PC-3 (cell line): ENCODE data around the gene KCNIP2. TPM values are rescaled to one million over a fixed set of nuclear protein-coding genes. Genes with fewer than 3 reads are reported as not detected.

Experiments used
- ATAC-seq: fragments of 200-7000 bp; cut with Tn5 transposase; 2 replicates; pipeline ENCODE4 v1.9.1; 2020; ENCODE audit warnings: mild to moderate bottlenecking, moderate library complexity
- BruUV-seq: library from RNA; stranded (reverse); fragments of 400-500 nt; replicated peaks from 2 replicates; lab custom pipeline; 2021; lab: Mats Ljungman, UMichigan
- CTCF ChIA-PET: fragments of 300-600 bp; sonication (Branson Sonifier 250); formaldehyde crosslinking; loops from one replicate; lab custom pipeline; 2022; ENCODE audit warnings: antibody characterized with exemption; lab: Charles Lee
- POLR2A ChIA-PET: fragments of 300-600 bp; sonication (Branson Sonifier 250); formaldehyde crosslinking; loops from one replicate; lab custom pipeline; 2022; ENCODE audit warnings: antibody characterized with exemption; ENCODE audit not compliant: unreplicated experiment; lab: Charles Lee
- DNase-seq: peaks from one replicate; pipeline ENCODE4 v3.0.0-alpha.2; 2015
- H2AFZ ChIP-seq: fragments of 300-600 bp; sonication (generic); 2 replicates; pipeline ENCODE4 v1.6.0; 2016; ENCODE audit warnings: antibody characterized with exemption, low read length
- H3F3A ChIP-seq: fragments of 300-600 bp; sonication (generic); one replicate; pipeline ENCODE4 v1.6.0; 2017; ENCODE audit warnings: antibody characterized with exemption, low read length, control low read depth, mild to moderate bottlenecking; ENCODE audit not compliant: unreplicated experiment
- H3K27ac ChIP-seq: fragments of 300-600 bp; sonication (generic); 2 replicates; pipeline ENCODE4 v1.5.1; 2016; ENCODE audit warnings: mild to moderate bottlenecking, low read length
- H3K27me3 ChIP-seq: fragments of 300-600 bp; sonication (generic); 2 replicates; pipeline ENCODE4 v1.6.1; 2016; ENCODE audit warnings: low read length, mixed read lengths
- H3K36me3 ChIP-seq: fragments of 300-600 bp; sonication (generic); 2 replicates; pipeline ENCODE4 v1.6.1; 2016; ENCODE audit warnings: low read depth, mixed run types, low read length, mixed read lengths
- H3K4me1 ChIP-seq: fragments of 300-600 bp; sonication (generic); 2 replicates; pipeline ENCODE4 v1.5.1; 2016; ENCODE audit warnings: low read length; ENCODE audit not compliant: insufficient read depth
- H3K4me2 ChIP-seq: fragments of 300-600 bp; sonication (generic); 2 replicates; pipeline ENCODE4 v1.6.0; 2016; ENCODE audit warnings: low read length
- H3K4me3 ChIP-seq: fragments of 300-600 bp; sonication (generic); 2 replicates; pipeline ENCODE4 v1.5.1; 2016; ENCODE audit warnings: mild to moderate bottlenecking, low read length, mixed read lengths
- H3K79me2 ChIP-seq: fragments of 300-600 bp; sonication (generic); 2 replicates; pipeline ENCODE4 v1.6.1; 2017; ENCODE audit warnings: low read length, mixed read lengths
- H3K9ac ChIP-seq: fragments of 300-600 bp; sonication (generic); 2 replicates; pipeline ENCODE4 v1.6.0; 2016; ENCODE audit warnings: mild to moderate bottlenecking, low read length
- H3K9me2 ChIP-seq: fragments of 300-600 bp; sonication (generic); replicated peaks from 2 replicates; pipeline ENCODE4 v1.6.1; 2016; ENCODE audit warnings: mixed run types, low read length, mixed read lengths
- H3K9me3 ChIP-seq: fragments of 300-600 bp; sonication (generic); 2 replicates; pipeline ENCODE4 v1.6.1; 2016; ENCODE audit warnings: low read length, mixed read lengths
- H4K20me1 ChIP-seq: fragments of 300-600 bp; sonication (generic); 2 replicates; pipeline ENCODE4 v1.6.1; 2016; ENCODE audit warnings: low read length, mixed read lengths
- EZH2 ChIP-seq: fragments of 300-600 bp; sonication (generic); IDR thresholded peaks from one replicate; pipeline ENCODE4 v1.6.1; 2017; ENCODE audit warnings: antibody characterized with exemption, mild to moderate bottlenecking, low read length; ENCODE audit not compliant: unreplicated experiment
- EZH2phosphoT487 ChIP-seq: fragments of 300-600 bp; sonication (generic); IDR thresholded peaks from 2 replicates; pipeline ENCODE4 v1.6.1; 2018; ENCODE audit warnings: mild to moderate bottlenecking, antibody characterized with exemption, low read length, borderline replicate concordance
- intact Hi-C: fragments of 100-400 bp; cut with micrococcal nuclease; formaldehyde crosslinking; loops from 2 replicates; pipeline ENCODE4 v1.9.0; 2023
- total RNA-seq: library from RNA; depleted of rRNA; stranded (reverse); fragments of >200 nt; gene quantifications from 2 replicates; pipeline ENCODE4 v1.2.3, GENCODE V29; 2014
- TF ChIP-seq, protein P1 (sequence below): fragments of 300-600 bp; sonication (generic); conservative IDR thresholded peaks from 2 replicates; pipeline ENCODE4 v1.5.1; 2017; ENCODE audit warnings: antibody characterized with exemption, low read depth, mild to moderate bottlenecking, low read length

KCNIP2 gene
- total RNA-seq, 1 experiment from 2014 or later, result 1.5 TPM

DNA sequence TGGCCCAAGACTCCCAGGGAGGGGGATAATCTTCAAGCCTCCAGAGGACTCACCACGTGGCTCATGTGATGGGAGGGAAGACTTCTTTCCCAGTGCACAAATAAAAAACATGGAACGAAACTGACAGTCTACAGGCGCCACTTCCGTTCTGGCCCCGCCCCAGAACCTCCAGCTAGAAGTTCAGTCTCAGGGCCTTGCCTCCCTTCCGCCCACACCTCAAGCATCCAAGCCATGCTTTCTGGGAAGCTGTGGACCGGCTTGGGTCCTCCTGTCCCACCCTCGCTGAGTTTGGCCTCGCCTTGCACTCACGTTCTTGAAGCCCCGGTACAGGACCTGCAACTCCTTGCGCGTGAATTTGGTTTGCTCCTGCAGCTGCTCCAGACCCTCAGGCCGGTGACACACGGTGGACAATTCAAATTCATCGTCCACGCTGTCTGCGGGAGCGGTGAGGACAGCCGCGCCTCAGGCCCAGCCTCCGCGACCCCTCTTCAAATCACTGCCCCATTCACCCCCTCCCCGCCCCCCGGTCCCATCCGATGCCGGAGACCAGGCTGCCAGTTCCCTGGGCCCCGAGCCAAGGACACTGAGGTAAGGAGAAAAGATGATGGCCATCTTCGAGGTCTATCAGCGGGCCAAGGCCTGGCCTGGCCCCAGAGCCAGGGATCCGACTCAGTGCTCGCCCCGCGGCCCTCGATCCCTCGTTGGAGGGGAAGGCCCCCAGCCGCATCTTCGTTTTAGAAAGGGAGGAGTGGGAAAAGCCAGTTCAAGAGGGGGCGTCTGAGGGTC, 14.6 kb downstream of the KCNIP2 start:
- Histone ChIP-seq H3K27ac (no peak overlapping the region), H3K27me3 (no peaks in the 10 kb centered on the region), H3K4me1 (peaks cover 12% of the 10 kb centered on the region), H3K4me2 (no peak overlapping the region), H3K9ac (no peak overlapping the region), H3K9me3 (no peaks in the 10 kb centered on the region), H3K4me3 (no peak overlapping the region), H3K79me2 (no peaks in the 10 kb centered on the region), H3K36me3 (no peaks in the 10 kb centered on the region), H2AFZ (no peak overlapping the region), H3F3A (no peaks in the 10 kb centered on the region), H4K20me1 (no peaks in the 10 kb centered on the region), H3K9me2 (no peaks in the 10 kb centered on the region)
- POLR2A ChIA-PET, result no interaction called here
- intact Hi-C loops, result no loop called here
- CTCF ChIA-PET, result no interaction called here
- TF ChIP-seq, protein P1, sequence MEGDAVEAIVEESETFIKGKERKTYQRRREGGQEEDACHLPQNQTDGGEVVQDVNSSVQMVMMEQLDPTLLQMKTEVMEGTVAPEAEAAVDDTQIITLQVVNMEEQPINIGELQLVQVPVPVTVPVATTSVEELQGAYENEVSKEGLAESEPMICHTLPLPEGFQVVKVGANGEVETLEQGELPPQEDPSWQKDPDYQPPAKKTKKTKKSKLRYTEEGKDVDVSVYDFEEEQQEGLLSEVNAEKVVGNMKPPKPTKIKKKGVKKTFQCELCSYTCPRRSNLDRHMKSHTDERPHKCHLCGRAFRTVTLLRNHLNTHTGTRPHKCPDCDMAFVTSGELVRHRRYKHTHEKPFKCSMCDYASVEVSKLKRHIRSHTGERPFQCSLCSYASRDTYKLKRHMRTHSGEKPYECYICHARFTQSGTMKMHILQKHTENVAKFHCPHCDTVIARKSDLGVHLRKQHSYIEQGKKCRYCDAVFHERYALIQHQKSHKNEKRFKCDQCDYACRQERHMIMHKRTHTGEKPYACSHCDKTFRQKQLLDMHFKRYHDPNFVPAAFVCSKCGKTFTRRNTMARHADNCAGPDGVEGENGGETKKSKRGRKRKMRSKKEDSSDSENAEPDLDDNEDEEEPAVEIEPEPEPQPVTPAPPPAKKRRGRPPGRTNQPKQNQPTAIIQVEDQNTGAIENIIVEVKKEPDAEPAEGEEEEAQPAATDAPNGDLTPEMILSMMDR, result no peak
- TF ChIP-seq EZH2phosphoT487 (no peak), EZH2 (no peak)
- no peak for ATAC-seq
- BruUV-seq, result no TSS peak
- no peak for DNase-seq

DNA sequence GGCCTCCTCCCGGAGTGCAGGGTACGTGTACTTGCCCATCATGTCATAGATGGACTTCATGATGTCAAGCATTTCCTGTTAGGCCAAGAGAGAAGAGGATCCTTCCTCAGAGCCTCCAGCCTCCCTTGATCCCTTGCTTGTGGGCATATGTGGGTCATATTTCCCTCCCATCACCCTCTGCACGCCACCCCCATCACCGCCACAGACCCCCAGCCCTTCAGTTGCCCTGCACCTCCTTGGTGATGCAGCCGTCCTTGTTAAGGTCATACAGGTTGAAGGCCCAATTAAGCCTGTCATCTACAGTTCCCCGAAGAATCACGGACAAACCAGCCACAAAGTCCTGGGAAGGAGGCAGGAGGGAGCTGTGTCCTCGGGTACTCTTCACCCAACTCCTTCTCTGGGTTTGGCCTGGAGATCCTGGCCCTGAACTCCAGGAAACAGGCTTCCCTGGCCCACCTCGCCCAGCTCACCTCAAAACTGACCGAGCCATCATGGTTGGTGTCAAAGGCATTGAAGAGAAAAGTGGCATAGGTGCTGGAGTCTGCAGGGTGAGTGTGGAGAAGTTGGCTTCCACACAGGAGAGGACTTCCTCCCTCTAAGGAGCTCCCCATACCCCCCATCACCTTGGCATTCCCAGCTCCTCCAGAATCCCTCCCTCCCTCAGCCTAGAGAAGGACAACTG, 15.5 kb downstream of the KCNIP2 start:
- Histone ChIP-seq H3K4me2 (no peak overlapping the region), H3F3A (no peaks in the 10 kb centered on the region), H3K27ac (no peak overlapping the region), H3K4me3 (no peak overlapping the region), H3K4me1 (peaks cover 12% of the 10 kb centered on the region), H3K79me2 (no peaks in the 10 kb centered on the region), H3K9me3 (no peaks in the 10 kb centered on the region), H4K20me1 (no peaks in the 10 kb centered on the region), H3K36me3 (no peaks in the 10 kb centered on the region), H3K9ac (no peak overlapping the region), H3K27me3 (no peaks in the 10 kb centered on the region), H2AFZ (no peak overlapping the region), H3K9me2 (no peaks in the 10 kb centered on the region)
- DNase-seq (no peak), ATAC-seq (no peak)
- intact Hi-C loops, result no loop called here
- TF ChIP-seq, protein P1, result no peak
- TF ChIP-seq EZH2 (no peak), EZH2phosphoT487 (no peak)
- ChIA-PET CTCF (no interaction called here), POLR2A (no interaction called here)
- BruUV-seq, result no TSS peak
